GM19328 (cell line): Measurements from ENCODE around the gene NDUFAF4.

Experiments used
- ATAC-seq: cut with Tn5 transposase; IDR thresholded peaks from one replicate; pipeline ENCODE4 v1.9.1; 2021; ENCODE audit warnings: mild to moderate bottlenecking, moderate library complexity; ENCODE audit not compliant: unreplicated experiment

Gene NDUFAF4

DNA sequence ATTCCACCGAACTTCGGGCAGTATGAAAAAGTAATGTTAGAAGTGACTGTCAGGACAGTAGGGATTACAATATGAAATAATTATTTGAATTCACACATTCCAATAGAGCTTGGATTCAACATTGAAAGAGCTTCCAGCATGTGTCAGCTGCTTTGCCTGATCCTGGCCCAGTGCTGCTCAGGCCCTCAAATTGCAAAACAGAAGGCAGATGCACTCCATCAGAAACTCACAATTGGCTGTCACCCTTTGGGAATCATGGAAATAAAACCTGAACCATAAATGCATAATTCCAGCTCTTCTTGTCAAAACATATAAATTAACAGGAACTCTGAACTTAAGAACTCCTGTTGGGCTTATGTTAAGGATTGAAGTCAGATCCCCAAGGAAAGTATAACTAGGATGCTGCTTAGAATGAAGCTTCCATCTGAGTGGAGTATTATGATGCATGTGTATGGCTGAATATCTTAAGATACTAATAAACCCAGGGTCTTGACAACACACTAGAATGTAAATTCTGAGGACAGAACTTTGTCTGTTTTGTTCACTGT, 1.8 kb upstream of the NDUFAF4 start:
- no peak for ATAC-seq

DNA sequence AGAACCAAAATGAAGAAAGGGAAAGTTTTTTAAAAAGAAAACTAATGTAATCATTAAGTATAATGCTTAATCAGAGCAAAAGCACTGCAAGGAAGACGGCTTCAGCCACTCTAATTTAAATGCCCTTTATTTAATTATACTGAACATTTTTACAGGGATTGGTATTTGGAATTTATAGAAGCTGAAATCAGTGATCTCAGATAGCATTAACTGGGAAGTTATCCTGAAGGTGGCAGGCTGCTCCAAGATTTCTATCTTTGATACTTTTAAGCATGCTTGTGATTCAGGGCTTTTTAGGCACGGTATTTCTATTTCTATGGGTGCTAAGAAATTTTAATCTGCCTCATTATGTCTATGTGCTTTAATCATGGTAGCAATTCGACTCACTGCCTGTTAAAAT, 1.3 kb upstream of the NDUFAF4 start:
- no peak for ATAC-seq

DNA sequence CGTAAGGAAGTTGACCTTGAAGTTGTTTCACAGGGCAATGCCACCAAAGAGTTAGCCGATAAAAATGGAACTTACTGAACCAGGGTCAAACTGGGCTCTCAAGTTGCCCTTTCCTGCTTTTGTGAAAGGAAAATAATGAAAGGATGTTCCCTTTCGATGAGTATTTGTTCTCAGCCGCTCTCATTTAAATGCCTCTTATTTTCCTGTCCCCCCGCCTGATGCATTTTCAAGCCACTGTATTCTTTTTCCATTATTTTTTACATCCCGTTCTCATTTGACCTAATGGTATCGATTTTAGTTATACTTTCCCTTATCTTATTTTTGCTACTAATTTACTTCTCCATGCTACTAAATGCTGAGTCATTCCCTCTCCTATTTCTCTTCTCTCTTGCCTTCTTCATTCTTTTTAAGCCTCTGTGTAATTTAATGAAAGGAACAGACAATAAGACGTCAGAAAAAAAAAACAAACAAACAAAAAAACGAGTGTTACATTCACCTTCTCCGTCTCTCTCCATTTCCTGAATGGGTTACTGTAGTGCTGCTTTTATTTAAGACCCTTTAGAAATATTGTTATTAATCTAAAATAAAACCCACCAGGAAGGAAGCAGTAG, 655 bp upstream of the NDUFAF4 start:
- ATAC-seq: no peak

- no peak for ATAC-seq
Observed at GRCh38 chr6:96889146-96889545, 8.5 kb downstream of the NDUFAF4 start.

DNA sequence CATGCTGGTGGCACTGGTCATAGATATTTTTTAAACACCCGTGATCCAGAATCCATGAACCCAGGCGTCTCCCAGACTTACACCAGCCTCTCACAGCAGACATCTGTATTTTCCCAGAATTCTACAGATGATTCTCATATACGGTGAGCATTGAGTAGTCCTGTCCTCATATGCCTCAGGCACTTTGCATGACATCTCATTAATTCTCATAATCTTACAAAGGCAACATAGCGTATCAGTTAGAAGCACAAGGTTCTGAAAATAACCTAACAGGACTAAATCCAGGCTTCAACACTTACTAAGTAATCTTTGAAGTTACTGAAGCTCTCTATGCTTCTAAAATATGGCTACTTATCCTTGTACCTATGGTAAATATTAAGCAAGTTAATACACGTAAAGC, 8.9 kb downstream of the NDUFAF4 start:
- ATAC-seq: no peak

DNA sequence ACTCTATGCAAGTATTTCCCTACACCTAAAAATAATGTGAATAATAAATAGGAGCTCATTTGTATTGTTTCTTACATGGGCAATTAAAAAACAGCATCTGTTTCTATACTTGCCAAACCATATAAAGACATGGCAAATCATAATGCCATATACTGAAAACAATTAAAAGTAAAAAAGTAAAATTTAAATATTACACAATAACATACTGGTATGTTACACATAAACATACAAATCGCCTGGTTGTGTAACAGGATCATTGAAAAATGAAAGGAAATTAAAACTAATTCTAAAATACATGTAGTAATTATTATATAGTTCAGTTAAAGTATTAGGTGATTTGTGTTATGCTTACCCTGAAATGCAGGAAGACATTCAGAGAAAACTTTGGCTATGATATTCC, 11.2 kb downstream of the NDUFAF4 start:
- no peak for ATAC-seq

DNA sequence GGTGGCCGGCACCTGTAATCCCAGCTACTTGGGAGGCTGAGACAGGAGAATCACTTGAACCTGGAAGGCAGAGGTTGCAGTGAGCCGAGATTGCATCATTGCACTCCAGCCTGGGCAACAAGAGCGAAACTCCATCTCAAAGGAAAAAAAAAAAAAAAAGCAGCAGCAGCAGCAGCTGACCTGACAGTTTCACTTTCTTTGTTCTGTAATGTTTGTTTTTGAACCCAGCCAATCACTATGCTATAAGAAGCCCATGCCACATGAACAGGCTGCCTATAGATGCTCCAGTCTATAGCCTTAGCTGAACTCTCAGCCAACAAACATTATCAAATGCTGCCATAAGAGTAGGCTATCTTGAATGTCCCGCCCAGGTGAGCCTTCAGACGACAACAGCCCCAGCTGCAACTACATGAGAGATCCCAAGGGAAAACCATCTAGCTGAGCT, 12.5 kb downstream of the NDUFAF4 start:
- ATAC-seq: peak; percentile 71

DNA sequence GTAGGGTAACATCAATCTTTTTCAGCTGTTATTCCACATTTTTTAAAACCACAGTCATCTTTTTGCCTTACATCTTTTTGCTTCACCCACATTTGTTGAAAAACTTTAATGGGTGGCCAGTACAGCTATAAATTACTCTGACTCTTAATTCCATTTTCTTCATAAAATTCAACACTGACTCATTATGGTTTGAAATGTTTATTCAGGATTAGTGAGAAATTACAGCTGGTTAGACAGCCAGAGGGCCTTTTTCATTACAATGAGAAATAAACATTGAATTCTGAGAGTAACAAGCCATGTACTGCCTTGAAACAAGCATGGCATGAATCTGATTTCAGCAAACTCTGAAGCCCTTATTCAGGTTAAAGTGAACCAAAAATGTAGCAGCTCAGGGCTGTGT, 19.5 kb downstream of the NDUFAF4 start:
- ATAC-seq: no peak

DNA sequence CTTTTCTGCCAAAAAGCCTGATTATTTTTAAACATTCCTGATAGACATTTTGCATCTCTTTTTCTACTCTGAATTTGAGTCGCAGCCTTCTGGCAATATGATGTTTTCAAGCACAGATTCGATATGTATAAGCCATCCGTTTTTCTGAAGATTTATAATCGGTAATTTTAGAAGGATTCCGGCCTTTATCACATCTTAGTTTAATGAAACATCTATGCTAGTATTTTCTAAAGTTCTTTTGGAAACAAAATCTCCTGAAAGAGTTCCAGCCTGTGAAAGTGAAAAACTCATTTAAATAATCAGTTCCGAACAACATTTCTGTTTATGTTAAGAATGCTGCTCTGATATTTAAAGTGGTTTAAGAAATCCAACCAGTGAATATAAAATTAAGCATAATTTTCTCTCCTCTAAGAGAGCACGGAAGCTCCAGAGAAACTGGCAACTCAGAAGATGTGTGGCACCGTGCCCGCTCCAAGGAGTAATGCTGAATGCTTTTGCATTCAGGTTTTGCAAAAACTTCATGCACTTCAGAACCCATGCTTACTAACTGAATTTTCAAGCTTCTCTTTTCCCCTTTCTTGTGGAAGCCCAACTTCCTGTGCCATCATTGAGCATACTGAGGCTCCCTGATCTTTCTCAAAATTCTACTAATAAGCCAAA, 20.7 kb downstream of the NDUFAF4 start:
- no peak for ATAC-seq

- ATAC-seq: no peak
Observed at GRCh38 chr6:96872976-96873375, 24.7 kb downstream of the NDUFAF4 start.

DNA sequence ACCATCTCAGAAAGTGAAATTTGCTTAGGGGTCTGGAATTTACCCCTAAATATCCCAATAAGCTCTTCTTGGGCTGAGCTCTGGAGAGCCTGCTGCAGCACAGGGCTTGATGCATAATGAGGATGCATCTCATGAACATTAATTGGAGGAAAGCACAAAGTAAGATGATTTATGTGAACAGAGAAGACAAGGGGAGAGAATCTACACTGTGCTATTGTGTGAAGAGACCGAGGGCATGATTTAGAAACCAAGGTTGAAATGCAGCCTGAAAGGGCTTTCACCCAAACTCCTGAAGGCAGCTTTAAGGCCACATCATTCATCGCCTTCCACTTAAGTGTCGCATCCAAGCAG, 32.7 kb downstream of the NDUFAF4 start:
- no peak for ATAC-seq

- ATAC-seq: no peak
Observed at GRCh38 chr6:96864216-96865054, 33.3 kb downstream of the NDUFAF4 start.

- ATAC-seq: no peak
Observed at GRCh38 chr6:96862560-96862959, 35.1 kb downstream of the NDUFAF4 start.

- ATAC-seq: no peak
Observed at GRCh38 chr6:96861588-96861987, 36.1 kb downstream of the NDUFAF4 start.

GRCh38 chr6:96856856-96857255, 40.8 kb downstream of the NDUFAF4 start:
- ATAC-seq: no peak

DNA sequence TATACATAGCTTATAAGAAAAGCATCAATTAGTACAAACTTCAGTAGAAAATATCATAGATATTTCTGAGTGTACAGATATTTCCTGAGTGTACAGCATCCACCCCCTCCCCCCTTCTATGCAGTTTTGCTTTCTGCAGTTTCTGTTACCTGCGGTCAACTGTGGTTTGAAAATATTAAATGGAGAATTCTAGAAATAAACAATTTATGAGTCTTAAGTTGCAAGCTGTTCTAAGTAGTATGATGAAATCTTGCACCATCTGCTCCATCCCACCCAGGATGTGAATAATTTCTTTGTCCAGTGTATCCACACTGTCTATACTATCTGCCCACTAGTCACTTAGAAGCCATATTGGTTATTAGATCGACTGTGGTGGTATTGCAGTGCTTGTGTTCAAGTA, 44.6 kb downstream of the NDUFAF4 start:
- no peak for ATAC-seq

DNA sequence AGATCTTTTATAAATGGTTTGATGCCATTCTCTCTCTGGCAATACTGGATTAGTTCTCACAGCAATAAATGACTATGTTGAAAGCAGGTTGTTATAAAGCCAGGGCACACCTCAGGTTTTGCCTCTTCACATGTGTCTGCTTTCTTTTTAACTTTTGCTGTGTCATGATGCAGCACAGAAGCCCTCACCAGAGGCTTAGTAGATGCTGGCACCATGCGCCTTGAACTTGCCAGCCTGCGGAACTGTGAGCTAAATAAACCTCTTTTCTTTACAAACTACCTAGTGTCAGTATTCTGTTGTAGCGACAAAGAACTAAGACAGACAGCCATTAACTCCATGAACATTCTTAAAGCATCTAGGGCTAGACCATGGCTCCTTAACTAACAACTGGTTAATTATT, 45.1 kb downstream of the NDUFAF4 start:
- ATAC-seq: no peak

GRCh38 chr6:96851858-96852257, 45.8 kb downstream of the NDUFAF4 start:
- no peak for ATAC-seq

DNA sequence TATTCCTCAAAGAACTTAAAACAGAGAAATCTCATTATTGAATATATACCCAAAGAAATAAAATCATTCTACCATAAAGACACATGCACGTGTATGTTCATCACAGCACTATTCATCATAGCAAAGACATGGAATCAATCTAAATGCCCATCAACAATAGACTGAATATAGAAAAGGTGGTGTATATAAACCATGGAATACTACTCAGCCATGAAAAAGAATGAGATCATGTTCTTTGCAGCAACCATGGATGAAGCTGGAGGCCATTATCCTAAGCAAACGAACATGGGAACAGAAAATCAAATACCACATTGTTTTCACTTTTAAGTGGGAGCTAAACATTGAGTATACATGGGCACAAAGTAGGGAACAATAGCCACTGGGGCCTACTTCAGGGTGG, 48.1 kb downstream of the NDUFAF4 start:
- ATAC-seq: no peak

DNA sequence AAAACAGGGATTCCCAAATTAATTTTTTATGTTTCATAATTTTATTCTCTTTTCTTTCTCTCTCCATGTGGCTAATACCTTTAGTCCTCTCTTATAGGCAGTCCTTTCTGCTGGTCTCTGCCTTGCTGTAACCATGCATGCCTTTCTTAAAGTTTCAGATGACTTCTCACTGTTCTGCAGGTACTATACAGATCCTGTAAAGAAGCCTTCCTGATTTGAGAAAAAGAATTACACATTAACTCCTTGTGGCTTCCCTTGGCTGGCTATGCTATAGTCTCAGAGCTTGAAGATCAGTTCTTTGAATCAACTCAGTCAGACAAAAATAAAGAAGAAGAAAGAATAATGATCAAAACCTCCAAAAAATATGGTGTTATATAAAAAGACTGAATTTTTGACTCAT, 53.2 kb downstream of the NDUFAF4 start:
- no peak for ATAC-seq

- no peak for ATAC-seq
Observed at GRCh38 chr6:96841345-96841744, 56.3 kb downstream of the NDUFAF4 start.
